ENCODE results near the gene ANKS1A.
"Not testable (repeated sequence)": the region's sequence is repeated elsewhere in the genome, so short reads cannot be mapped to it uniquely, and the experiment has no call there.

DNA sequence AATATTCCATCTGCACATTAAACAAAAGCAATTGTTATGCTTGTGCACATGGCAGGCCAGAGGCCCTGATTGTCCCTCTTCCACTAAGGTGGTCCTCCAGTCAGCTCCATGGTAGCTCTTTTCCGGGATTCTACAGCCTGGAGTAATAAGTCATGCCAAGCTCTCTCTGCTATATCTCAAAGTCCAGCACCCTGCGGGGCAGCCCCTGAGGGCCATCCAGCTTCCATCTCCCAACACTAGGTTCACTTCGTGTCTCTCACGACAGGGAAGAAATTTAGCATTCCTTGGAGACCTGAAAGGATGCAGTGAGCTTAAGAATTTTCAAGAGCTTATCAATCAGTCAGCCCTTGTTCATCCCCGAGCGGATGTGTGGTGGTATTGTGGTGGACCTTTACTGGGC lies 112.3 kb downstream of the ANKS1A start:
- TF ChIP-seq, protein P1, sequence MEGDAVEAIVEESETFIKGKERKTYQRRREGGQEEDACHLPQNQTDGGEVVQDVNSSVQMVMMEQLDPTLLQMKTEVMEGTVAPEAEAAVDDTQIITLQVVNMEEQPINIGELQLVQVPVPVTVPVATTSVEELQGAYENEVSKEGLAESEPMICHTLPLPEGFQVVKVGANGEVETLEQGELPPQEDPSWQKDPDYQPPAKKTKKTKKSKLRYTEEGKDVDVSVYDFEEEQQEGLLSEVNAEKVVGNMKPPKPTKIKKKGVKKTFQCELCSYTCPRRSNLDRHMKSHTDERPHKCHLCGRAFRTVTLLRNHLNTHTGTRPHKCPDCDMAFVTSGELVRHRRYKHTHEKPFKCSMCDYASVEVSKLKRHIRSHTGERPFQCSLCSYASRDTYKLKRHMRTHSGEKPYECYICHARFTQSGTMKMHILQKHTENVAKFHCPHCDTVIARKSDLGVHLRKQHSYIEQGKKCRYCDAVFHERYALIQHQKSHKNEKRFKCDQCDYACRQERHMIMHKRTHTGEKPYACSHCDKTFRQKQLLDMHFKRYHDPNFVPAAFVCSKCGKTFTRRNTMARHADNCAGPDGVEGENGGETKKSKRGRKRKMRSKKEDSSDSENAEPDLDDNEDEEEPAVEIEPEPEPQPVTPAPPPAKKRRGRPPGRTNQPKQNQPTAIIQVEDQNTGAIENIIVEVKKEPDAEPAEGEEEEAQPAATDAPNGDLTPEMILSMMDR (IDR thresholded peaks at IDR 0.05; ENCODE audit: poor library complexity): not testable (repeated sequence)
- TF ChIP-seq EZH2phosphoT487 (IDR thresholded peaks at IDR 0.05; ENCODE audit: low read depth, severe bottlenecking, unreplicated experiment); EZH2 (IDR thresholded peaks at IDR 0.05; ENCODE audit: borderline replicate concordance): not testable (repeated sequence)

Data from hepatocyte (in vitro differentiated cells).